Liver (tissue), 9 donors: ENCODE results near the gene VPS39. TPM values are rescaled to one million over a fixed set of nuclear protein-coding genes. Genes with fewer than 3 reads are reported as not detected.

Experiments
- DNase-seq: peaks from one replicate; pipeline ENCODE4 v3.0.0-alpha.2; 2017; ENCODE audit warnings: low spot score
- H3K27ac ChIP-seq, 2 donors: one replicate each; pipeline ENCODE4 v1.7.0; 2013; ENCODE audit warnings: inconsistent platforms in 2 of 2, low read length in 2 of 2, control low read depth in 1 of 2, low read depth in 1 of 2, mild to moderate bottlenecking in 1 of 2
- H3K27me3 ChIP-seq, 4 donors: one replicate each; pipeline versions ENCODE4 v1.6.1 to v1.7.0; 2013; ENCODE audit warnings: low read length in 3 of 4, inconsistent platforms in 1 of 4, mild to moderate bottlenecking in 1 of 4, moderate library complexity in 1 of 4; ENCODE audit not compliant: control insufficient read depth in 4 of 4, insufficient read depth in 4 of 4
- H3K36me3 ChIP-seq, 4 donors: one replicate each; pipeline versions ENCODE4 v1.6.1 to v1.7.0; 2013; ENCODE audit warnings: low read length in 3 of 4, mild to moderate bottlenecking in 3 of 4, low read depth in 1 of 4, moderate library complexity in 1 of 4; ENCODE audit not compliant: control insufficient read depth in 4 of 4, insufficient read depth in 3 of 4
- H3K4me1 ChIP-seq, 4 donors: one replicate each; pipeline versions ENCODE4 v1.6.1 to v1.7.0; 2013; ENCODE audit warnings: low read length in 3 of 4, mild to moderate bottlenecking in 3 of 4, moderate library complexity in 1 of 4; ENCODE audit not compliant: control insufficient read depth in 4 of 4, insufficient read depth in 4 of 4
- H3K4me3 ChIP-seq, 3 donors: one replicate each; pipeline versions ENCODE4 v1.6.1 to v1.7.0; 2013; ENCODE audit warnings: low read length in 3 of 3, control low read depth in 1 of 3, low read depth in 1 of 3, mild to moderate bottlenecking in 1 of 3
- H3K9ac ChIP-seq, 2 donors: one replicate each; pipeline ENCODE4 v1.7.0; 2013; ENCODE audit warnings: low read length in 2 of 2, mild to moderate bottlenecking in 2 of 2, moderate library complexity in 2 of 2, control low read depth in 1 of 2, low read depth in 1 of 2
- H3K9me3 ChIP-seq, 4 donors: one replicate each; pipeline versions ENCODE4 v1.6.1 to v1.7.0; 2013; ENCODE audit warnings: low read length in 3 of 4; ENCODE audit not compliant: control insufficient read depth in 4 of 4
- CTCF ChIP-seq: fragments of 150-350 bp; IDR thresholded peaks from 2 replicates; pipeline ENCODE4 v1.5.1; 2017; ENCODE audit warnings: improper control_type of control experiment, low read depth, low read length; ENCODE audit not compliant: missing input control
- EGR1 ChIP-seq, 2 donors: IDR thresholded peaks; 2 replicates each; pipeline ENCODE4 v1.6.1; 2016 to 2018; ENCODE audit warnings: antibody characterized with exemption in 2 of 2, low read depth in 2 of 2
- FOXA1 ChIP-seq: IDR thresholded peaks from 2 replicates; pipeline ENCODE4 v1.6.1; 2016; ENCODE audit warnings: antibody characterized with exemption
- FOXA2 ChIP-seq: IDR thresholded peaks from 2 replicates; pipeline ENCODE4 v1.6.1; 2016; ENCODE audit warnings: antibody characterized with exemption
- GABPA ChIP-seq, 2 donors: IDR thresholded peaks in 1 of 2; conservative IDR thresholded peaks in 1 of 2; 2 replicates each; pipeline ENCODE4 v1.6.1; 2016; ENCODE audit warnings: antibody characterized with exemption in 2 of 2, mild to moderate bottlenecking in 1 of 2, moderate library complexity in 1 of 2
- HNF4A ChIP-seq, 2 donors: conservative IDR thresholded peaks; 2 replicates each; pipeline ENCODE4 v1.6.1; 2016; ENCODE audit warnings: antibody characterized with exemption in 2 of 2, mild to moderate bottlenecking in 2 of 2
- HNF4G ChIP-seq: IDR thresholded peaks from 2 replicates; pipeline ENCODE4 v1.6.1; 2016; ENCODE audit warnings: antibody characterized with exemption
- JUND ChIP-seq, 2 donors: IDR thresholded peaks; 2 replicates each; pipeline ENCODE4 v1.6.1; 2016; ENCODE audit warnings: antibody characterized with exemption in 2 of 2
- MAX ChIP-seq: IDR thresholded peaks from 2 replicates; pipeline ENCODE4 v1.6.1; 2016; ENCODE audit warnings: antibody characterized with exemption
- NR2F2 ChIP-seq: IDR thresholded peaks from 2 replicates; pipeline ENCODE4 v1.6.1; 2016; ENCODE audit warnings: antibody characterized with exemption
- RAD21 ChIP-seq, 2 donors: IDR thresholded peaks; 2 replicates each; pipeline ENCODE4 v1.6.1; 2016; ENCODE audit warnings: antibody characterized with exemption in 2 of 2, mild to moderate bottlenecking in 2 of 2
- REST ChIP-seq: IDR thresholded peaks from 2 replicates; pipeline ENCODE4 v1.6.1; 2016; ENCODE audit warnings: antibody characterized with exemption, mild to moderate bottlenecking
- RXRA ChIP-seq, 2 donors: IDR thresholded peaks; 2 replicates each; pipeline ENCODE4 v1.6.1; 2017 to 2018; ENCODE audit warnings: antibody characterized with exemption in 2 of 2, mild to moderate bottlenecking in 1 of 2
- SP1 ChIP-seq: IDR thresholded peaks from 2 replicates; pipeline ENCODE4 v1.6.1; 2018; ENCODE audit warnings: antibody characterized with exemption, mild to moderate bottlenecking
- TAF1 ChIP-seq: conservative IDR thresholded peaks from 2 replicates; pipeline ENCODE4 v1.6.1; 2016; ENCODE audit warnings: antibody characterized with exemption, mild to moderate bottlenecking
- YY1 ChIP-seq: IDR thresholded peaks from 2 replicates; pipeline ENCODE4 v1.6.1; 2016; ENCODE audit warnings: antibody characterized with exemption, mild to moderate bottlenecking
- WGBS: extraction: QIAGEN DNeasy Blood & Tissue Kit; methylation state at CpG from one replicate; pipeline ENCODE4 v1.1.7; 2013; 5-methylcytosine and 5-hydroxymethylcytosine counted together
- polyA plus RNA-seq, 2 donors: library from polyadenylated mRNA; stranded (reverse) in 1 of 2; unstranded in 1 of 2; fragments of 200-250 nt in 1 of 2; fragments of >200 nt in 1 of 2; fragmentation: Nextera tagmentation in 1 of 2; extraction: Ambion mirVana in 1 of 2; gene quantifications; one replicate each; pipeline versions ENCODE4 v1.2.1 to v1.2.3, GENCODE V29; 2013 to 2015
- total RNA-seq, 2 donors: library from RNA; depleted of rRNA; stranded (reverse); fragments of >200 nt; gene quantifications; one replicate each; pipeline ENCODE4 v1.2.3, GENCODE V29; 2014
- TF ChIP-seq, protein P1 (sequence below): IDR thresholded peaks from 2 replicates; pipeline ENCODE4 v1.6.1; 2016; ENCODE audit warnings: antibody characterized with exemption
- TF ChIP-seq, protein P2 (sequence below): IDR thresholded peaks from 2 replicates; pipeline ENCODE4 v1.6.1; 2016; ENCODE audit warnings: antibody characterized with exemption
- donor health status: healthy.
- donor health status: healthy.
- donor health status: healthy.
- donor health status: healthy.
- donor health status: healthy.

The VPS39 gene
- total and polyA plus RNA-seq, 4 donors: 11.1 to 41.2 (median 16.8) TPM

DNA sequence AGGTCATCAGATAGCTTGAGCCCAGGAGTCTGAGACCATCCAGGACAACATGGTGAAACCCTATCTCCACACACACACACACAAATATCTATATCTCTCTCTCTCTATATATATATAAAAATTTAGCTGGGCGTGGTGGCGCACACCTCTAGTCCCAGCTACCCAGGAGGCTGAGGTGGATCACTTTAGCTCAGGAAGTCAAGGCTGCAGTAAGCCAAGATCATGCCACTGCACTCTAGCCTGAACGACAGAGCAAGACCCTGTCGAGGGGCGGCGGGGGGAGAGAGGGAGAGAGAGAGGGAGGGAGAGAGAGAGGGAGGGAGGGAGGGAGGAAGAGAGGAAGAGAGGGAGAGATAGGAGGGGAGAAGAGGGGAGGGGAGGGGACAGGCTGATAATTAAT, 79.6 kb downstream of the VPS39 start:
- no peak overlapping the region for H3K4me3 ChIP-seq
- H3K27me3 ChIP-seq: no peaks in the 10 kb centered on the region
- TF ChIP-seq REST (no peak), FOXA2 (no peak), RXRA (IDR thresholded peaks at IDR 0.05) (no peak), HNF4G (no peak), YY1 (no peak), RAD21 (IDR thresholded peaks at IDR 0.05) (no peak), EGR1 (IDR thresholded peaks at IDR 0.05; ENCODE audit: low read depth in 2 of 2) (no peak), CTCF (no peak), FOXA1 (no peak), HNF4A (conservative IDR thresholded peaks at IDR 0.05) (no peak), GABPA (IDR thresholded peaks at IDR 0.05 in 1 of 2, conservative IDR thresholded peaks at IDR 0.05 in 1 of 2) (no peak), JUND (IDR thresholded peaks at IDR 0.05) (no peak), NR2F2 (no peak), SP1 (no peak), TAF1 (no peak), MAX (no peak)
- TF ChIP-seq, protein P1, sequence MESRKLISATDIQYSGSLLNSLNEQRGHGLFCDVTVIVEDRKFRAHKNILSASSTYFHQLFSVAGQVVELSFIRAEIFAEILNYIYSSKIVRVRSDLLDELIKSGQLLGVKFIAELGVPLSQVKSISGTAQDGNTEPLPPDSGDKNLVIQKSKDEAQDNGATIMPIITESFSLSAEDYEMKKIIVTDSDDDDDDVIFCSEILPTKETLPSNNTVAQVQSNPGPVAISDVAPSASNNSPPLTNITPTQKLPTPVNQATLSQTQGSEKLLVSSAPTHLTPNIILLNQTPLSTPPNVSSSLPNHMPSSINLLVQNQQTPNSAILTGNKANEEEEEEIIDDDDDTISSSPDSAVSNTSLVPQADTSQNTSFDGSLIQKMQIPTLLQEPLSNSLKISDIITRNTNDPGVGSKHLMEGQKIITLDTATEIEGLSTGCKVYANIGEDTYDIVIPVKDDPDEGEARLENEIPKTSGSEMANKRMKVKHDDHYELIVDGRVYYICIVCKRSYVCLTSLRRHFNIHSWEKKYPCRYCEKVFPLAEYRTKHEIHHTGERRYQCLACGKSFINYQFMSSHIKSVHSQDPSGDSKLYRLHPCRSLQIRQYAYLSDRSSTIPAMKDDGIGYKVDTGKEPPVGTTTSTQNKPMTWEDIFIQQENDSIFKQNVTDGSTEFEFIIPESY: no peak
- TF ChIP-seq, protein P2, sequence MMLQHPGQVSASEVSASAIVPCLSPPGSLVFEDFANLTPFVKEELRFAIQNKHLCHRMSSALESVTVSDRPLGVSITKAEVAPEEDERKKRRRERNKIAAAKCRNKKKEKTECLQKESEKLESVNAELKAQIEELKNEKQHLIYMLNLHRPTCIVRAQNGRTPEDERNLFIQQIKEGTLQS: no peak
- no peaks in the 10 kb centered on the region for H3K4me1 ChIP-seq
- no peak for DNase-seq
- H3K9ac ChIP-seq: no peak overlapping the region
- 65% methylated on average over 6 of the region's 6 CpGs for WGBS
- H3K27ac ChIP-seq: no peak overlapping the region
- H3K36me3 ChIP-seq: no peaks in the 10 kb centered on the region
- H3K9me3 ChIP-seq: no peaks in the 10 kb centered on the region
